Endothelial cell of umbilical vein (primary cell): Measurements from ENCODE around the gene TM4SF4. TPM values are rescaled to one million over a fixed set of nuclear protein-coding genes. Genes with fewer than 3 reads are reported as not detected.
A peak's percentile ranks its signal among the peaks of the same experiment; 100 is the strongest.

Source experiments
- BruUV-seq: library from RNA; stranded (reverse); fragments of 400-500 nt; replicated peaks from 2 replicates; lab custom pipeline; 2021; lab: Mats Ljungman, UMichigan
- CTCF ChIA-PET: fragments of 300-600, 350-600 bp; sonication (Branson Sonifier 250); formaldehyde crosslinking; loops from one replicate; lab custom pipeline; 2021; ENCODE audit warnings: antibody characterized with exemption, inconsistent platforms; lab: Charles Lee
- POLR2A ChIA-PET: fragments of 300-600, 350-600 bp; sonication (Branson Sonifier 250); formaldehyde crosslinking; loops from one replicate; lab custom pipeline; 2021; ENCODE audit warnings: antibody characterized with exemption, inconsistent platforms; lab: Charles Lee
- DNase-seq: peaks from one replicate; pipeline ENCODE4 v3.0.0-alpha.2; 2011; ENCODE audit warnings: low read depth, low spot score
- FAIRE-seq: peaks from 2 replicates; lab custom pipeline; 2011; peaks lifted over from hg19 to GRCh38; lab: Jason Lieb, UNC
- H2AFZ ChIP-seq: 2 replicates; pipeline ENCODE4 v1.6.0; 2012; ENCODE audit warnings: low read depth, low read length, control low read depth, inconsistent platforms
- H3K27ac ChIP-seq: 2 replicates; pipeline ENCODE4 v1.5.1; 2011; ENCODE audit warnings: low read depth, mild to moderate bottlenecking, control low read depth, low read length, moderate library complexity; ENCODE audit not compliant: insufficient read depth
- H3K27me3 ChIP-seq, 2 experiments: 2 replicates each; pipeline versions ENCODE4 v1.6.0 to v1.6.1; 2011; ENCODE audit warnings: low read length in 2 of 2, mixed read lengths in 1 of 2; ENCODE audit not compliant: control insufficient read depth in 2 of 2, insufficient read depth in 2 of 2
- H3K36me3 ChIP-seq, 2 experiments: 2 replicates in 1 of 2; 3 replicates in 1 of 2; pipeline ENCODE4 v1.5.1; 2011; ENCODE audit warnings: low read length in 2 of 2, mild to moderate bottlenecking in 1 of 2, moderate library complexity in 1 of 2; ENCODE audit not compliant: control insufficient read depth in 2 of 2, insufficient read depth in 2 of 2; ENCODE audit errors: extremely low read depth in 1 of 2
- H3K4me1 ChIP-seq: 3 replicates; pipeline ENCODE4 v1.5.1; 2011; ENCODE audit warnings: mild to moderate bottlenecking, low read length; ENCODE audit not compliant: control insufficient read depth, insufficient read depth; ENCODE audit errors: extremely low read depth
- H3K4me2 ChIP-seq: 2 replicates; pipeline ENCODE4 v1.6.1; 2011; ENCODE audit warnings: low read length, control low read depth, mixed read lengths; ENCODE audit not compliant: insufficient read depth
- H3K4me3 ChIP-seq, 3 experiments: fragments of 200-600 bp in 1 of 3; sonication (generic), shearing (Covaris generic) in 1 of 3; replicated peaks in 1 of 3; 2 replicates each; pipeline ENCODE4 v1.5.1; 2011 to 2016; ENCODE audit warnings: control low read depth in 3 of 3, low read length in 3 of 3, mild to moderate bottlenecking in 2 of 3, inconsistent platforms in 1 of 3, low read depth in 1 of 3, moderate library complexity in 1 of 3; ENCODE audit not compliant: insufficient read depth in 1 of 3
- H3K79me2 ChIP-seq: 2 replicates; pipeline ENCODE4 v1.6.0; 2012; ENCODE audit warnings: low read length, inconsistent platforms; ENCODE audit not compliant: control insufficient read depth, insufficient read depth
- H3K9ac ChIP-seq: replicated peaks from 2 replicates; pipeline ENCODE3; 2011; ENCODE audit warnings: low read length, control low read depth; ENCODE audit not compliant: insufficient read depth; ENCODE audit errors: extremely low read depth
- H3K9me1 ChIP-seq: replicated peaks from 3 replicates; pipeline ENCODE4 v1.6.0; 2011; ENCODE audit warnings: mild to moderate bottlenecking, low read length; ENCODE audit not compliant: control insufficient read depth, insufficient read depth; ENCODE audit errors: extremely low read depth
- H3K9me3 ChIP-seq: replicated peaks from 2 replicates; pipeline ENCODE4 v1.5.1; 2012; ENCODE audit warnings: low read length, inconsistent platforms; ENCODE audit not compliant: control insufficient read depth, insufficient read depth
- H4K20me1 ChIP-seq: replicated peaks from 2 replicates; pipeline ENCODE3; 2011; ENCODE audit warnings: mild to moderate bottlenecking, low read length; ENCODE audit not compliant: control insufficient read depth, insufficient read depth; ENCODE audit errors: extremely low read depth
- EZH2 ChIP-seq: IDR thresholded peaks from 2 replicates; pipeline ENCODE4 v1.6.1; 2012; ENCODE audit warnings: borderline replicate concordance, low read depth, mild to moderate bottlenecking, moderate library complexity, low read length, inconsistent platforms; ENCODE audit not compliant: severe bottlenecking
- FOS ChIP-seq: IDR thresholded peaks from 2 replicates; pipeline ENCODE4 v1.6.1; 2011; ENCODE audit warnings: mild to moderate bottlenecking, low read length, moderate library complexity, borderline replicate concordance; ENCODE audit not compliant: insufficient read depth
- GATA2 ChIP-seq: IDR thresholded peaks from 2 replicates; pipeline ENCODE4 v1.7.0; 2011; ENCODE audit warnings: low read depth, mild to moderate bottlenecking, moderate library complexity, mixed read lengths, low read length; ENCODE audit not compliant: insufficient read length, insufficient read depth
- JUN ChIP-seq: IDR thresholded peaks from 2 replicates; pipeline ENCODE4 v1.6.1; 2011; ENCODE audit warnings: borderline replicate concordance, low read depth; ENCODE audit not compliant: insufficient read length, insufficient read depth
- MYC ChIP-seq: IDR thresholded peaks from one replicate; pipeline ENCODE4 v1.6.1; 2011; ENCODE audit warnings: mild to moderate bottlenecking, low read depth, low read length
- POLR2A ChIP-seq: IDR thresholded peaks from 2 replicates; pipeline ENCODE4 v1.6.1; 2012; ENCODE audit warnings: low read depth, mild to moderate bottlenecking, control low read depth, low read length
- POLR2AphosphoS5 ChIP-seq: IDR thresholded peaks from 2 replicates; pipeline ENCODE4 v1.6.1; 2012; ENCODE audit warnings: low read depth, mild to moderate bottlenecking, control low read depth, low read length, moderate library complexity; ENCODE audit not compliant: insufficient read depth
- dilution Hi-C: fragments of 300-500 bp; cut with MboI; formaldehyde crosslinking; loops from one replicate; pipeline ENCODE4 v1.15.0; 2019; ENCODE audit warnings: low sequenced_read_pairs; ENCODE audit not compliant: extremely low pct_ligation_motif_present
- intact Hi-C: fragments of 100-400 bp; cut with micrococcal nuclease; formaldehyde crosslinking; loops from one replicate; pipeline ENCODE4 v1.10.0; 2022
- polyA plus RNA-seq, 4 experiments: library from polyadenylated mRNA; depleted of rRNA in 3 of 4; stranded (reverse) in 3 of 4; unstranded in 1 of 4; fragments of >200 nt; gene quantifications; 2 replicates each; pipeline versions ENCODE4 v1.2.1 to v1.2.3, GENCODE V29; 2011 to 2012; ENCODE audit warnings: missing spikeins in 1 of 4
- total RNA-seq: library from RNA; stranded (reverse); gene quantifications from 2 replicates; pipeline ENCODE4 v1.2.3, GENCODE V29; 2021
- TF ChIP-seq, protein P1 (sequence below), 2 donors: IDR thresholded peaks; 1 replicate in 1 of 2; 2 replicates in 1 of 2; pipeline ENCODE4 v1.5.1; 2011; ENCODE audit warnings: low read length in 2 of 2, mild to moderate bottlenecking in 2 of 2, moderate library complexity in 2 of 2, control low read depth in 1 of 2, inconsistent platforms in 1 of 2, low read depth in 1 of 2; ENCODE audit not compliant: insufficient read depth in 1 of 2; ENCODE audit errors: extremely low read depth in 1 of 2
- TF ChIP-seq, protein P2 (sequence below): IDR thresholded peaks from 2 replicates; pipeline ENCODE4 v1.6.1; 2011; ENCODE audit not compliant: insufficient read depth, insufficient read length

TM4SF4 gene
- total and polyA plus RNA-seq, 2 donors (not counting 3 experiments of a cell fraction or from before 2014, with no cell fraction given): not detected

DNA sequence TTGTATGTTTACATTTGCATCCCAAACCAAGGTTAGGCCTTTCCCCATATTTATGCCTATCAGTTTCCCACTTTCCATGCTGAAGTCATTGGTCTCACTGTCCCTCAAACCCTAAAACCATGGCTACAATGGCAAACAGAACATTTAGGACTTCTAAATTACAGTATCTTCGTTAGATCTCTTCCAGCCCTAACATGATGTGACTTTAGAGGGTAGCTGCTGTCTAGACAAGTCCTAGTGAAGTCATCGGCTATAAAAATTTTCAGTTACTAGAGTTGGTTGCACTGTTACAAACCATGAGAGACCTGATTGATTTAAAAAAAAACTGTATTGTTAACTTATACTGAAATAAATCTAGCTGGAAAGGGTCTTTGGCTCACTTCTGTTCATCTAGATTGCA is 54.6 kb downstream of the TM4SF4 start:
- no peak overlapping the region for H3K4me3 ChIP-seq
- DNase-seq (no peak), FAIRE-seq (no peak)
- H3K9me3 ChIP-seq: no peaks in the 10 kb centered on the region
- intact Hi-C loops: loop anchor here (2.0 kb wide), 1 partner anchor 40 kb away; no protein-coding TSS in a partner anchor
- no peak for TF ChIP-seq FOS
- no peak for TF ChIP-seq EZH2
- TF ChIP-seq POLR2A: no peak
- TF ChIP-seq, protein P1, sequence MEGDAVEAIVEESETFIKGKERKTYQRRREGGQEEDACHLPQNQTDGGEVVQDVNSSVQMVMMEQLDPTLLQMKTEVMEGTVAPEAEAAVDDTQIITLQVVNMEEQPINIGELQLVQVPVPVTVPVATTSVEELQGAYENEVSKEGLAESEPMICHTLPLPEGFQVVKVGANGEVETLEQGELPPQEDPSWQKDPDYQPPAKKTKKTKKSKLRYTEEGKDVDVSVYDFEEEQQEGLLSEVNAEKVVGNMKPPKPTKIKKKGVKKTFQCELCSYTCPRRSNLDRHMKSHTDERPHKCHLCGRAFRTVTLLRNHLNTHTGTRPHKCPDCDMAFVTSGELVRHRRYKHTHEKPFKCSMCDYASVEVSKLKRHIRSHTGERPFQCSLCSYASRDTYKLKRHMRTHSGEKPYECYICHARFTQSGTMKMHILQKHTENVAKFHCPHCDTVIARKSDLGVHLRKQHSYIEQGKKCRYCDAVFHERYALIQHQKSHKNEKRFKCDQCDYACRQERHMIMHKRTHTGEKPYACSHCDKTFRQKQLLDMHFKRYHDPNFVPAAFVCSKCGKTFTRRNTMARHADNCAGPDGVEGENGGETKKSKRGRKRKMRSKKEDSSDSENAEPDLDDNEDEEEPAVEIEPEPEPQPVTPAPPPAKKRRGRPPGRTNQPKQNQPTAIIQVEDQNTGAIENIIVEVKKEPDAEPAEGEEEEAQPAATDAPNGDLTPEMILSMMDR (IDR thresholded peaks at IDR 0.05; ENCODE audit: extremely low read depth in 1 of 2, insufficient read depth in 1 of 2, low read depth in 1 of 2, low read length in 2 of 2): no peak
- TF ChIP-seq POLR2AphosphoS5: no peak
- TF ChIP-seq GATA2: no peak
- TF ChIP-seq, protein P2, sequence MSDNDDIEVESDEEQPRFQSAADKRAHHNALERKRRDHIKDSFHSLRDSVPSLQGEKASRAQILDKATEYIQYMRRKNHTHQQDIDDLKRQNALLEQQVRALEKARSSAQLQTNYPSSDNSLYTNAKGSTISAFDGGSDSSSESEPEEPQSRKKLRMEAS: no peak
- TF ChIP-seq MYC: no peak
- TF ChIP-seq JUN: no peak
- BruUV-seq: no TSS peak
- H3K9ac ChIP-seq: no peak overlapping the region
- peak overlapping the region; percentile 23 for H3K4me2 ChIP-seq
- CTCF ChIA-PET: interaction anchor here (1.0 kb wide), 1 partner anchor 242 kb away, joined by 3 read pairs; no protein-coding TSS in a partner anchor
- peak overlapping the region; percentile 62 for H3K27ac ChIP-seq
- dilution Hi-C loops: no loop called here
- H2AFZ ChIP-seq: no peak overlapping the region
- H3K36me3 ChIP-seq: peaks cover 18 to 22% of the 10 kb centered on the region in 2 experiments
- H4K20me1 ChIP-seq: no peaks in the 10 kb centered on the region
- H3K79me2 ChIP-seq: peaks cover 76% of the 10 kb centered on the region
- POLR2A ChIA-PET: no interaction called here
- no peaks in the 10 kb centered on the region for H3K27me3 ChIP-seq
- H3K4me1 ChIP-seq: peaks cover 55% of the 10 kb centered on the region
- H3K9me1 ChIP-seq: no peaks in the 10 kb centered on the region
